Panc1 (cell line): ENCODE results near the gene ZBTB46.
A peak's percentile ranks its signal among the peaks of the same experiment; 100 is the strongest.

ENCODE experiments used
- CTCF ChIP-seq: fragments of 450-650 bp; IDR thresholded peaks from 2 replicates; pipeline ENCODE4 v1.5.1; 2017; ENCODE audit warnings: mild to moderate bottlenecking
- POLR2AphosphoS5 ChIP-seq: IDR thresholded peaks from 2 replicates; pipeline ENCODE4 v1.6.1; 2012; ENCODE audit warnings: mild to moderate bottlenecking, low read depth, low read length, moderate library complexity
- REST ChIP-seq, 2 experiments: IDR thresholded peaks; 2 replicates each; pipeline ENCODE4 v1.6.1; 2011 to 2012; ENCODE audit warnings: low read depth in 2 of 2, control low read depth in 1 of 2, low read length in 1 of 2, mild to moderate bottlenecking in 1 of 2, moderate library complexity in 1 of 2; ENCODE audit not compliant: insufficient read depth in 1 of 2
- SIN3A ChIP-seq: IDR thresholded peaks from 2 replicates; pipeline ENCODE4 v1.6.1; 2012; ENCODE audit warnings: low read depth, mild to moderate bottlenecking, low read length, moderate library complexity, borderline replicate concordance; ENCODE audit not compliant: insufficient read depth

- TF ChIP-seq POLR2AphosphoS5 (peak; percentile 35; the same call in 1 of the 2 replicates), CTCF (no peak), SIN3A (no peak), REST (IDR thresholded peaks at IDR 0.05; ENCODE audit: insufficient read depth in 1 of 2, low read depth in 2 of 2, low read length in 1 of 2) (no peak)
Observed at GRCh38 chr20:63700199-63701050, 130.6 kb downstream of the ZBTB46 start.
